HG03108 (cell line): ENCODE results near the gene DCANP1.

Experiments used
- ATAC-seq: cut with Tn5 transposase; IDR thresholded peaks from one replicate; pipeline ENCODE4 v1.9.1; 2021; ENCODE audit warnings: moderate library complexity; ENCODE audit not compliant: unreplicated experiment

DCANP1 gene

DNA sequence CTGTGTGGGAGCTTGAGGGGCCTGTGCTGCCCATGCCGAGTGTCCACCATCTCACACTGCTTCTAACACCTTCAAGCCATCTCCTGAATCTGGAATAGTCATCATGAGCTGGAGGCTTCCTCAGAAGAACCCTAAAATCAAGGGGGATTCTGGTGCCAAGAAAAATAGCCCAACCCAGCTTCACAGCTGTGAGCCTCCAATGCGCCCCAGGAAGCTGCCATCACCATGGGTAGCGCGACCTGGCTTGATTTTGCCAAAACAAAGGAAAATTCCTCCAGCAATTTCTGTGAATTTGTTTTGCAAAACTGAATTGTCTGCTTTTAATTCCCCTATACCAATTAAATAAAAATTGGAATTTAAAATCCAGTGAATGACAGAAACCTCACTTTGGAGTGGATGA, 11.2 kb upstream of the DCANP1 start:
- ATAC-seq: no peak

DNA sequence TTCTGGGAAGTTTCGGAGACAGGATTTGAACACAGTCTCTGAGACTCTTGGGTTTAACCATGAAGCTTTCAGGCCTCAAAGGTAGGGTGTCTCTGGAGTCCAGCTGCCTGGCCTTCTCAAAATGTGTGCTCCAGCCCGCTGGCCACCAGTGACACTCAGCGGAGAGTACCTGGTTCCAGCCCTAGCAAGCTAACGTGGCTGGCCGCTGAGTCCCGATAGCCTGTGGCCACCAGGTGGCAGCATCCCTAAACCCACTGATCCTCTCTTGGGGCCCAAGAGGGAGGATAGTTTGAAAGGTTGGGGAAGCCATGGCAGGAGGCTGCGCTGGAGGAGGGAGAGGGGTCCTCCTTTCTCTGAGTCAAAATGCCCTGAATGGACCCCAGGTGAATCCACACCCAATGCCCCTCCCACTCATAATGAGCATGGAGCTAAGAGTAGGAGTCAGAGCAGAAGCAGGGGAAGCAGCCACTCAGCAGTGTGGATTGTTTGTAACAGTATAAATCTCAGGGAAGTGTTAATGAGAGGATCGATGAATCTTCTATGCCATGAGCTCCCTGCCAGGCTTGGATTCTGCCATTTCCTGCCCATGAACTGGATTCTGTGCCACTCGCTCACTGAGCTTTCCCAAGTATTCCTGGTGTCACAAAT, 10.4 kb upstream of the DCANP1 start:
- ATAC-seq: peak; percentile 42

DNA sequence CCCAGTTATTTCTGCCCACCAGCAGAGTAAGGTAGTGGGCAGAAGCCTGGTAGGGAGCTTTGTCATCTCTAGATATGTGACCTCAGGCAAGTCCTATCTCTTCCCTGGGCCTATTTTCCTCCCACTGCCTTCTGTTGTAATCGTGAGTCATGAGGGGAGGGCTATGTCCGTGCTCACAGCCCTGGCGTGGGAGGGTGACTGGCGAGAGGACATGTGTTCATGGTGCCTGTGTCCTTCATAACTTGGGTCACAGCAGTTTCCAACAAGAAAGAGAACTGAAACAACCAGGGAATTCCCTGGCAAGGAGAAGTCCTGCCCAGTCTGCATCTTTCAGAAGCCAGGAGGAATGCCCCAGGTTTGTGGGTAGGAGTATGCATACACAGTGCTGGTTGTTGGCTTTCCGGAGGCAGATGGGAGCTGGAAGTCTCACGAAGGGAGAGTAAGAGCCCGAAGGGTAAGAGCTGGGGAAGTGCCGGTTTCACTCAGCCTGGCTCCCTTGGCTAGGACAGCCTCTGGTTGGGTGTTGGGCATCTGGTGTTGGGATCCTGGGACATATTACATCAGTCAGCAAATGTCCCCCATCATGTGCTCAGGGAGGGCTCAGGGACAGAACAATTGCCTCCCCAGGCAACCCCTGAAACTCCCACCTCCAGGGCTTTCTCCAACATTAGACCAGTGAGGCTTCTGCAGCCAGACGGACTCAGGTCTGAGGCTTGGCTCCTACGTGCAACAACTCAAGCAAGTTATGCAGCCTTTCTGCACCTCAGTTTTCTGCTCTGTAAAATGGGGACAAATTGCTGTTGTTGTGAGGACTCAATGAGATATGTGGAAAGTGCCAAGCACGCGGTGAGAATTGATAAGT, 9.3 kb upstream of the DCANP1 start:
- ATAC-seq: no peak

DNA sequence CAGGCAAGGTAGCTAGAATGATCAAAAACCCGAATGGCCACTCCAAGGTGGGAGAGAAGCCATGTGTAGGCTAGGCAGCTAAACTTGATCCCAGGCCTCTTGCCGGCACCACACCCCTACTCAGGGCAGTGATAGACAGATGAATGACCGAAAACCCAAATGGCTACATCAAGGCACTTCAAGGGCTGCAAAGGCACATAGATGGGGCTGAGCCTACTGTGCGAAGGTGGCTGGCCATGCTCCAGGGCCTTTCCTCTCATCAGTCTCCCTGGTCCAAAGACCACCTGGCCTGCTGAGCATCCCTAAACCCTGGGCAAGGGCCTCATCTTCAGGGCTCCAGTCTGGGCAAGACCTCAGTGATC, 8.7 kb upstream of the DCANP1 start:
- no peak for ATAC-seq

DNA sequence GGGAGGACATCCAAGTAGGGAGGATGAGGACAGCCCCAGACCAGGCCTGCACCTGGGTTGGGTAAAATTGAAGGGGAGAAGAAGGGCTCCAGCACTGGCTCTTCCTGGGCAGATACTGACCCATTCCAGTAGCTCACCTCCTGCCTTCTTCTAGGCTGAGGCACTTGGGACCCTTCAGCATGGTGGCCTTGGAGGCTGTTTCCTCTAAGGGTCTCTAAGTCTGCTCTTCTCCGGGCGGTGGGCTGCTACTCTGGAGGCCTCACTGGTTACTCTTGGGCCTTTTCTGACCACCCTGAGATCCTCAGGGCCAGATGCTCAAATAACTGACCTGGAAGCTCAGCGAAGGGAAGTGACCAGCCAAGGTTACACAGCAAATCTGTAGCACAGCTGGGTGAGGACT, 7.8 kb upstream of the DCANP1 start:
- no peak for ATAC-seq

DNA sequence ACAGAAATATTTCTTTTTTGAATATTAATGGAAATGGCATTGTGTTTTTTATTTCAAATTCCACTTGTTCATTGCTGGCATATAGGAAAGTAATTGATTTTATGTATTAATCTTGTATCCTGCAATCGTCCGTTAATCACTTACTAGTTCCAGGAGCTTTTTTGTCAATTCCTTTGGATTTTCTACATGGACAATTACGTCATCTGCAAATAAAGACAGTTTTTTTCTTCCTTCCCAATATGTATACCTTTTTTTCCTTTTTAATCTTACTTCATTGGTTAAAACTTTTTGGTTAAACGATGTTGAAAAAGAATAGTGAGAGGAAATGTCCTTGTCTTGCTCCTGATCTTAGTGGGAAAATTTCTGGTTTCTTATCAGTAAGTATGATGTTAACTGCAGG, 6.5 kb upstream of the DCANP1 start:
- no peak for ATAC-seq

DNA sequence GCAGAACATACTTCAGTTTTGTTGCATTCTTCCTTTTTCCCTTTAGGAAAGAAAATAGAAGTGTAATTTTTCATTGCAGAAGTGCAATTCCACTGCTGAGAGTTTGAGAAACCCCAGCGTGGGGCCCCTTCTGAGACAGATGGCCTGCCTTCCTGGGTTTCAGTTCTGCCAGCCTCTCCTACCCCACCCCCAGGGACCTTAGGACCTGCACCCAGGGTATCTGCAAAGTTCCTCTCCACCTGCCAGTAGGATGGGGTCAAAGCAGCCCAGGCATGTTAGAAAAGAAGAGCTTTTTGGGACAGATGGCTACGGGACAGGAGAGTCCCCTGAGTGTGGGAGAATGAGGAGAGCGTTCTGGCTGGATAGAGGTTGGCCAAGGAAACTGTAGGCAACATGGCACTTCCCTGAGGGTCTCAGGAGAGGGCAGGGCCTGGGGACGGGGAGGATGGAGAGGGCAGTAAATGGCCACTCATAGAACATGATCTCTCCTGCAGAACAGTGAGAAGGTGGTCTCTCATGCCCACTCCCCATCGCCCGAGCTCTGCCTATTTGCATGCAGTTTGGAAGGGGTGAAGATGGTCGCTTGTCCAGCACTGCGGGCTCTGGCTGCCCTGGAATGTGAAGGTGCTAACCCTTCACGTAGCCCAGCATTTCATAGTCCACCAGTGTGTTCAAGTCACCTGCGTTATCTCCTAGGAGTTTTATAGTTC, 5.3 kb upstream of the DCANP1 start, which contains the start of gene TIFAB:
TSS of gene TIFAB (minus strand) at position 31 of the 710 bp plus-strand sequence. CDS start 2,412 bp downstream, outside the sequence.
- ATAC-seq: no peak

DNA sequence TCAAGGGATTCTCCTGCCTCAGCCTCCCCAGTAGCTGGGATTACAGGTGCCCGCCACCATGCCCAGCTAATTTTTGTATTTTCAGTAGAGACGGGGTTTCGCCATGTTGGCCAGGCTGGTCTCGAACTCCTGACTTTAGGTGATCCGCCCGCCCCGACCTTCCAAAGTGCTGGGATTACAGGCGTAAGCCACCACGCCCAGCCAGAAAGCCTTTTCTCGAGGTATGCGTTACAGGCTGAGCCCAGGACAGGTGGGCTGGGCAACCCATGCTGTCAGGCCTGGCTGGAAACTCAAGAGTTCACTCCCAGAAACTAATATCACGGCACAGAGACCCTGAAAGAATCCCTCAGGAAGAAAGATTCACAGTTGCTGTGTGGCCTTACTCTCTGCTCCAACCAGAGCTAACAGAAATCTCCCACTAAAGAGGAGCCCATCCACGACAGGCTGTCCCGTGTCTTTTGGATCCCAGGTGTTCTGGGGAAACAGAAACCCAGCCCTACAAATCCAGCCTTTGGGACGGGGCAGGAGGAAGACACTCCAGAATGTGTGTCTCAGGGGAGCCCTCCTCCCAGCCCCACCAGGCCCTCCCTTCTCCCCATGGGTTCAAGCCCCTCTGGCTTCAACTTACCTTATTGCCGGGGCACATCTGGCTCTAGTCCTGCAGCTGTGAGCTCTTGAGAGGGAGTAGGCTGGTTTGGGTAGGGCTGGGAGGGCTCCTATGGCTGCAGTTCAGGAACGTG, 4.6 kb upstream of the DCANP1 start:
- ATAC-seq: no peak

DNA sequence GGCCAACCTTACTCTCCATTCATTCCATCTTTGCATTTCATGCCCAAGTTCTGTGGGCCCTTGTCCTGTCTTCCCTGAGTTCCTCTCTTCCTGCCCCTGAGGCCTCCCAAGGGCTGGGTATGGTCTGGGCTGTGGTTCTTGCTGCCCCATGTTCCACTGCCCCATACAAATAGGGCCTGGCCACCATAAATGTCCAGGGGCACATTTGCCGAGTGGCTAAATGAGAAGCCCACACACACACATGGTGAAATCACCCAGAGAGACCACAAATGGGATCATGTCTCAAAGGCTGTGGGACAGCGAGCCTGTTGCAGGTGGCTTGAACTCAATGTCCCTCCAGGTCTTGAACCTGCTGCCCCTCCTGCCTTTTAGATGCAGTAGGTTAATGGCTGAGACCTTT, 3.8 kb upstream of the DCANP1 start:
- no peak for ATAC-seq

DNA sequence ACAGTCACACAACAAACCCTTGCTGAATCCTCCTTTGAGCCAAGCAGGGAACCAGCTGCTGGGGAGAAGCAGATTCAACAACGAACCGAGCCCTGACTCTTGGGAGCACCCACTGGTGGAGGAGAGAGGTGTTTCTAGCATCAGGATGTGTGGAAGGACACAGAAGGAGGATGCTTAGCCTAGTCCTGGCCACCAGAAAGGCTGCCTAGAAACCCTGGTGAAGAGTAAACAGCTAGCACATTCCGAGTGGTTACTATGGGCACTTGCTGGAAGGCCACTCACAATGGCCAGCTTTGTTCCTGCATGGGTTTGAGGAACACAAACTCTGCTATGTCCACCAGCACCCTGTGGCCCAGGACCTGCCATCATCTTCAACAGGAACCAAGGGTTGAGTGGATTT, 3.2 kb upstream of the DCANP1 start:
- no peak for ATAC-seq

DNA sequence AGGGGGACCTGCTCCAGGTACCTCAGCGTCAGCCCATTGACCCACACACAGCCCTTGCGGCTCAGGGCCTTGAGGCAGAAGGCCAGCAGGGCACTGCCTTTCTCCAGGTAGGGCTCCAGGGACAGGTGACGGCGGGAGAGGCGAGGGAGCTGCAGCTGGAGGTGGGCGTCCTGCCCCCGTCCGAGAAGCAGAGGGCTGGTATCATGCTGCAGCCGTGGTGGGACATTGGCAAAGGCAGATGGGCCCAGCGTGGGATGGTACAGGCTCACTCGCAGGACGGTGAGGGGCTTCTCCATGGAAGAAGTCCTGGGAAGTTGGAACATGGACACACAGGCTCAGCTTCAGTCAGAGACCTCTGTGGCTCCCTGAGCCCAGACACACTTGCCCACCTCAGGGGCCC, 2.5 kb upstream of the DCANP1 start:
- ATAC-seq: no peak

DNA sequence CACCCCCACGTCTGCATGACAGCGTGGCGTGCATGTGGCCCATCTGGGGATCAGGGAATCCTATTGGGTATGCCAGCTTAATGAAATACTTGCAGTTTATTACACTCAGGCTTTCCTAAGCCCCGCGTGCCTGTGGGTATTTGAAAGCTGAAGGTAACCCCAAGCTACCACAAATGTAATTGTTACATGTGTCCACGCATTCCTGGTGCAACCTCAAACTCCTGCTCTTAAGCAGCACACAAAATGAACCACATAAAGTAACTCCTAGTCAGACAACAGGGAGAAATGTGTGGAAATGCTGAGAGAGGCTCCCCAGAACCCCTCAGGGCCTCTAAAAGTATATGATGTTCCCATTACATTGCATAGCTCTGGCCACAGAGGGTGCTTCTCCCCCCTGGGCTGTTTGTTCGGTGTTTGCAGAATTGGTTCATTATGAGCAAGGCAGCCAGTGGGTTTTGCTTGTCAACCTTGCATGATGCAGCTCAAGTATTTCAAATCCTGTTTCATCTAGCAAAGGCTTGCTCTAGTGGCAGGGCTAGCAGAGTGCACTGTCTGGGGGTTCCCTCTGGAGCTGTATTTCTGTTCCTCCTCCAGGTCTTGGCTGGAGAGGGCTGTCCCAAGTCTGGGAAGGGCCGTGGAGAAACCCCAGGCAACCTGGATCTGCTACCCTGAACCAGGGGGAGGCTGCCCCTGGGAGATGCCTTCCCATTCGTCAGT, 1.8 kb upstream of the DCANP1 start:
- ATAC-seq: no peak

DNA sequence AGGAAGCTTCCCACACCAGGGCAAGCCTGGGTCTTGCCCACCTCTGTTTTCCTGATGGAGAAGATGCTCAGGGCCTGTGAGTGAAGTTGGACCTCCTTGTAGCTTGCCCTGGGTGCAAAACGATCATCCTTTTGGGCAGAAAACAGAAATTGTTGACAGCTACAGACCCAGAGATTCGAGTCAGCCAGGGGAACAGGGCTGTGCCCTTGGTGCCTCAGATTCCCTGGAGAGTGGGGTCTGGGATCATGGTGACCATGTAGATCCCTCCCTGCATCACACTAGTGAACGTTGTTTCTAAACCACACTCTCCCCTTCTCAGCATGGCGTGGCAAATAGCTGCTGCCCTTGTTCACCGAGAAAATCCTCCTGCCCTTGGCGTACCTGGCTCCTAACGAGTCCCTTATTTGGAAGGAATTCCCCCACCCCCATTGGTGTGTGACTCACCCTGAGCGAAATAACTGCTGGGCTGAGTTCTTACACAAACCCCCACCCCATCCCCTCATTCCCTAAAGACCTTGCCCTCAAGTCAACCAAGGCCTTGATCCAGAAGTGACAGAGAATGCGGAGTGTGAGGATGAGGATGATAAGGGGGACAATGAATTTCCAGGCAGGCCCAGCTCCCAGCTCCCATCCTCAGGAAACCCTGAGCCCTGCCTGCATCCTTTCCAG, 1.1 kb upstream of the DCANP1 start:
- ATAC-seq: no peak

DNA sequence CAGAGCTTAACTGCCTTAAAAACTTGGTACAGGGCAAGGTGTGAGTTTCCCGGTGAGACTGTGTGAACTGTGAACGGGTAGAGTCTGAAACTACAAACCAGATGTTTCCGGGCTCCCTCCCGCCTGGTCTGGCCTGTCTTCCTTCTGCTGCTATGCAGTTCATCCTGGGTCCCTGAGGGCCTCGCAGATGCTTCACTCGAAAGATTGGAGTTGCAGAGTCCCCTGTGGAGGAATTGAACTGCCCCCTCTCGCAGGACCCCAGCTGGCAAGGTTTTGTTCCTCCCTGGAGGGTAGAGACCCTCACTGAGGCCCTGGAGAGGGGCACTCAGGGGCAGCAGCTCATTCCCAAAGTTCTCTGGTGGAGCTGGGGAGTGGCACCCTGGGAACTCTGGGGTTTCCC, 533 bp downstream of the DCANP1 start:
- no peak for ATAC-seq

DNA sequence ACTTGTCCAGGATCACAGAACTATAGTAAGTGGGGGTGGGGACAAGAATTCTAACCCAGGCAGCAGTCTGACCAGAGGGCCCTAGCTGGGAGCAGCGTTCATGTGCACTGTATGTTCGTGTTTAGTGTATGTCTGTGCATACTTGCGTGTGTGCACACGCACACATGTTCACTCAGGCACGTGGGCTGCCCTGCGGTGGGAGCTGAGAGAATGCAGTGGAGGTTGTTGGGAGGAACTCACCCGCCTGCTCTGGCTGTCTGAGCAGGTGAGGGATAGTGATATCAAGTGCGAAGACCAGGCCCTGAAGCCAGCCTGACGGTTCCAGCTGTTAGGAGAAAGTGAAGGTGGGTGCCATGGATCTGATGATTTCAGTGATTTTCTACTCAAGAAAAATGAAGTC, 942 bp downstream of the DCANP1 start:
- ATAC-seq: no peak

DNA sequence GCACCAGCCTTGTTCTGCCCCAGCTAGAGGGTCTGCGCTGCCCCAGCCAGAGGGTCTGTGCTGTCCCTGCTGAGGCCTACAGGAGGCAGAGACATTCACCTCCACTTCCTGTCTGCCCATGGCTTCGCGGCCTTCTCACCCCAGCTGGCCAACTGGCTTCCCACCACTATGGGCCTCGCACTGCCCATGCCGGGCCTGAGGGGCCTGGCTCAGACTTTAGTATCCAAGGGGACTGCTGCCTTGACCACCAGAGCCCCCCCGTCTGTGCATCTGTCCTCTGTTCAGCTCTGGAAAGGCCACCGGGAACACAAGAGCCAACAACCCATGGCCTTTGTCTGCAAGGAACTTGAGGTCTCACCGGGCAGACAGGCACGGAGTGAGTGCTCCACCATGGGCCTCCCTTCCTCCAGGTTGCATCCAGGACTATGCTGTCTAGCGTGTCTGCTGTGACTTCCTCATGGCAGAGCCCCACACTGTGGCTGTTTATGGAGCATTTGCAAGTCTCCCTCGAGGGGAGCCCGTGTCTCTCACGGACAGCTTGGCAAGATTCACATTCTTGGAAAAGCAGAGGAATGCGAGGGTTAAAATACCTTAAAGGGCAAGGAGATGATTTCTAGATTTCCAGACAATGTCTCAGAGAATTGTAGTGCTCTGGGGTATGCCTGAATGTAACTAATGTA, 1.7 kb downstream of the DCANP1 start:
- ATAC-seq: no peak

DNA sequence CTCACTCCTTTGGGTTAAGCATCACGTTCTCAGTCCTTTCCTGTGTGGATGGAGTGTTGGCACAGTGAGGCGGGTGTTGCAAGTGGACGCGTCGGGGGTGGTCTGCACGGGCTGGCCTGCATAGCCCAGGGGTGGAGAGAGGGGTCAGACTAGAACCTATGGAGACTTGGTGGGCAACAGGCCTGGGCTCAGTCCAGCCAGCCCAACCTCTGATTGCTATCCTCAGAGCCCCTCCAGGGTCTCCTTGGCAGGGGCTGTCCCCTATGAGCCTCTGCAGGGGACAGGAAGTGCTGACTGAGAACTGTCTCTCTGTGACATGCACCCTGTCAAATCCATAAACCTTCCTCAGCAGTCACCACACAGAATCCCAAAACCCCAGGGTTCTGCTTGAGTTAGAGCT, 2.3 kb downstream of the DCANP1 start:
- ATAC-seq: no peak

DNA sequence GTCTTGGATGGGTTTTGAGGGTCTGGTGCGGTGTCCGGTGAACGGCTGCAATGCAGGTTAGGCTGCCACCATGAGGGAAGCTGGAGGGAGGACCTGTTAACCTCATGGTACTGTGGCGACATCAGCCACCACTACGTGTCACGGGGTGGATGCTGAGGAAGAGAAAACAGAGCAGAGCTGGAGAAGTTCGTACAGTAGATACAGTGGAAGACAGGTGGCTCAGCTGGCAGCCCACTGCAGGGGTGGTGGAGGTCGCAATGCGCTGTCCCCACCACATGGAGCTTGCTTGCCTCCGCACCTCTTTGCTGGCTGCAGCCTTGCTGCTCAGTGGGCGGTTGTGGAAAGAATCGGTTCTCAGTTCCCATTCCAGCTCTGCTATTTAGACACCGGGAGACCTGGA, 2.8 kb downstream of the DCANP1 start:
- ATAC-seq: no peak

DNA sequence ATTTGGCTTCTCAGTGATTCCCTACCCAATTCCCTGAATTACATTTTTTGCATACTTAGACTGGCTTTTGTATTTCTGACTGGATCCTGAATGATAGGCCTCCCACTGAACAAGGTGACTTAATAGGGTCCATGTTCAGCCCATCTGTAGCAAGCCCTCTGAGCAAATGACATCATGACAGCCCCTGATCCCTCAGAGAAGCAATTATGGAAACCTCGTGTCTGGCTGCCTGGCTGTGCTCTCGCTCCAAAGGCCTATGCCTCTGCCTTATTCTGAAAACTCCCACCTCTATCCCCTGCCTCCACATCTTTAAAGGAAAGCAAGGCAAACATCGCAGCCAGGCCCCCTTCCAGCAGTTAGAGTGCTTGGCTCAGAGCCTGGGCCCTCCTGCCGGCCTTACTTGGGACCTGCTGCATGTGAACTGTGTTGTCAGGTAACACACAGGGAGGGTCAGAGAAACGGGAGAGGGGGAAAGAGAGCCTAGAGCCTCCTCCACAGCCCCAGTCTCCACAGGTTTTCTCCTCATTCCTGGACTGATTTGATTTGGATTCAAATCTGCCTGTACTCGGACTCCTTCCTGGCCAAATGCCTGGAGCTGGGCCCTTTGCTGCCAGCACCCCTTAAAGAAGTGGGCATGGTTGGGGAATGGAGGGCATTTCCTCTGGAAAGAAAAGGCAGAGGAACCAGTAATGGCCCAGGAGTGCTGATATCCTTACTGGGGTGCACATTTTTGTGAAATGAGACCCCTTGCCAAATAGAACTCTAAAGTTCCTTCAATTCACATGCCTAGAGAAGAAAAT, 3.8 kb downstream of the DCANP1 start:
- no peak for ATAC-seq
